D721Med (cell line): ENCODE measurements around the gene ZFHX2.
A peak's percentile ranks its signal among the peaks of the same experiment; 100 is the strongest.
"Not testable (repeated sequence)": the region's sequence is repeated elsewhere in the genome, so short reads cannot be mapped to it uniquely, and the experiment has no call there.

Source experiments
- DNase-seq: peaks from one replicate; pipeline ENCODE4 v3.0.0; 2011; ENCODE audit warnings: low spot score; ENCODE audit not compliant: insufficient read length
- FAIRE-seq: peaks from 2 replicates; lab custom pipeline; 2011; peaks lifted over from hg19 to GRCh38; lab: Jason Lieb, UNC
- TF ChIP-seq, protein P1 (sequence below): IDR thresholded peaks from 2 replicates; pipeline ENCODE4 v1.5.1; 2012; ENCODE audit warnings: mild to moderate bottlenecking, control low read depth; ENCODE audit not compliant: insufficient read depth; ENCODE audit errors: missing control alignments

The ZFHX2 gene

DNA sequence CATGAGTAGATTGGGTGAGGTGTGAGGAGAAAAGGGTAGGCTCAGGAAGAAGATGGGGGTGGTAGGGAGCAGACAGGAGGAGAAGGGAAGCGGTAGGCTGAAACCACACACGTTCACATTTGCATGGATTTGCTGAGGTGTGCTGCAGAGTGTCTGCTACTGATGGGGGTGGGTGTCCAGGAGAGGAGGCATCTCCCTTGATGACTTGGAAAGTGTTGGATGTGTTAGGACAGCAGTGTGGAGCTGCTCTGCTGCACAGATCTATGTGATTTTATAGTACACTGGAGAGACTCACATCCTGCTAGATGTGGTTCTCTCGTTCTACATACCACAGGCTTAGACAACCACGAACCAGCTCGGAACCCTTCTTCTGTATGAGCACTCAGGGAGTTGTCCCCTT lies 9.3 kb downstream of the ZFHX2 start:
- FAIRE-seq, result no peak
- no peak for DNase-seq
- TF ChIP-seq, protein P1, sequence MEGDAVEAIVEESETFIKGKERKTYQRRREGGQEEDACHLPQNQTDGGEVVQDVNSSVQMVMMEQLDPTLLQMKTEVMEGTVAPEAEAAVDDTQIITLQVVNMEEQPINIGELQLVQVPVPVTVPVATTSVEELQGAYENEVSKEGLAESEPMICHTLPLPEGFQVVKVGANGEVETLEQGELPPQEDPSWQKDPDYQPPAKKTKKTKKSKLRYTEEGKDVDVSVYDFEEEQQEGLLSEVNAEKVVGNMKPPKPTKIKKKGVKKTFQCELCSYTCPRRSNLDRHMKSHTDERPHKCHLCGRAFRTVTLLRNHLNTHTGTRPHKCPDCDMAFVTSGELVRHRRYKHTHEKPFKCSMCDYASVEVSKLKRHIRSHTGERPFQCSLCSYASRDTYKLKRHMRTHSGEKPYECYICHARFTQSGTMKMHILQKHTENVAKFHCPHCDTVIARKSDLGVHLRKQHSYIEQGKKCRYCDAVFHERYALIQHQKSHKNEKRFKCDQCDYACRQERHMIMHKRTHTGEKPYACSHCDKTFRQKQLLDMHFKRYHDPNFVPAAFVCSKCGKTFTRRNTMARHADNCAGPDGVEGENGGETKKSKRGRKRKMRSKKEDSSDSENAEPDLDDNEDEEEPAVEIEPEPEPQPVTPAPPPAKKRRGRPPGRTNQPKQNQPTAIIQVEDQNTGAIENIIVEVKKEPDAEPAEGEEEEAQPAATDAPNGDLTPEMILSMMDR, result no peak

DNA sequence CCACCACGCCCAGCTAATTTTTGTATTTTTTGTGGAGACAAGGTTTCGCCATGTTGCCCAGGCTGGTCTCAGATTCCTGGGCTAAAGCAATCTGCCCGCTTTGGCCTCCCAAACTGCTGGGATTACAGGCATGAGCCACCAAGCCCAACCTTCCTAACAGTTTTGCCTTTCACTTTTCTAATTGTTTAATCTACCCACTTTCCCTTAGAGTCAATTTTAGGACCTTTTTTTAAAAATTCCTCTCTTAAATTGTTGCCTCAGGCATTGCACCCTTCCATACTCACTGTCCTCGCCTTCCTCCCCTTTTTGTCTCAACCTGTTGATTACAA lies 11.5 kb downstream of the ZFHX2 start:
- FAIRE-seq (no peak), DNase-seq (no peak)

DNA sequence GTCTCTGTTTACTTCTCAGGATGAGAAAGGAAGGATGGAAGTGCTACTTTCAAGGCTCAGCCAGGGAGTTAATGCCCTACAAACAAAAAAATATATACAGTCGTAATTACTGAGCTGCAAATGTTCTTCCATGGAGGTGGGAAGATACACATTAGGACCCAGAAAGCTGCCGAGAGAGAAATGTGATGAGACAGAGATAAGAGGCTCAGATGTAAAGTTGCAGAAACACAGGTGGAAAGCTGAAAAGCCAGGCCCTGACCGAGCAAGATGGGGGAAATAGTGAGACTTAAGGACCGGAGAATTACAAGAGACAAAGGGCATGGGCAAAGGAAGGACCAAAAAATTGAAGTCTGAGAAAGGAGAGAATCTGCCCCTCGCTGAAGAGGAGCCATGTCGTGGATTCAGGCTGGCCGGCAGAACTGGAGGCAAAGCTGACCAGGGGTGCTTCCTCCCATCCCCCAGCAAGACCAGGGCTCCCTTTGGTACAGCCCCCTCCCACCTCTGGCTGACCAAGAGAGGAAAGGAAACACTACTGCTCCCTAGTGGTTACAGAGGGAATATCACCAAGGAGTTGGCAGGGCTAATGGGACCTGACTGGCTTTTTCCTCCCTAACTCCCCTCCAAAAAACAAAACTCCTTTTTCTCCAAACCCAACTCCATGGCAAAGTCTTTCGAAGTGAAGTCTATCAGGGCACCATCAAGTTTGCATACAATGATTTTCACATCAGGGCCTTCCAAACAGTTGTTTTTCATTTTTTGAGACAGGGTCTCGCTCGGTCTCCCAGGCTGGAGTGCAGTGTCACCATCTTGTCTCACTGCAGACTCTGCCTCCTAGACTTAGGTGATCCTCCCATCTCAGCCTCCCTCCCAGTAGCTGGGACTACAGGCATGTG lies 12.1 kb downstream of the ZFHX2 start:
- TF ChIP-seq, protein P1, result peak; percentile 69
- DNase-seq (peak; percentile 65), FAIRE-seq (no peak)

More for the DNA sequence above, 11.5 kb downstream of the ZFHX2 start:
- TF ChIP-seq, protein P1, result no peak

DNA sequence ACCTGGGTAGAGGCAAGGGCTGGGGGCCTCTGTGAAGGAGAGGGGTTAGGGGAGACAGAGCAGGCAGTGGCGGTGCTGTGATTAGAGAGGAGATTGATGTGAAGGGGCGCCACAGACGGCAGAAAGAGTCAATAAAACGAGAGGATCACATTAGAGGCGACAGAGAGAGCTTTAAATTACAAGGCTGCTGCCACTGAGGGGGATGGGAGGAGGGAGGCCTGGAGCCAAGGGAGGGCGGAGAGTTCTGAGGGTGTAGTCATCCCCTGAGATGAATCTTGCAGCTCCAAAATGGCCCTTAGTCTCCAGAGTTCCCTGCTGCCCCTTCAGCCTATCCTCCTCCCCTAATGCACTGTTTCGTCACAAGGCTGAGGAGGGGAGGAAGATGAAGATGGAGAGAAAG lies 12.8 kb downstream of the ZFHX2 start:
- FAIRE-seq, result no peak
- TF ChIP-seq, protein P1, result no peak
- no peak for DNase-seq

DNA sequence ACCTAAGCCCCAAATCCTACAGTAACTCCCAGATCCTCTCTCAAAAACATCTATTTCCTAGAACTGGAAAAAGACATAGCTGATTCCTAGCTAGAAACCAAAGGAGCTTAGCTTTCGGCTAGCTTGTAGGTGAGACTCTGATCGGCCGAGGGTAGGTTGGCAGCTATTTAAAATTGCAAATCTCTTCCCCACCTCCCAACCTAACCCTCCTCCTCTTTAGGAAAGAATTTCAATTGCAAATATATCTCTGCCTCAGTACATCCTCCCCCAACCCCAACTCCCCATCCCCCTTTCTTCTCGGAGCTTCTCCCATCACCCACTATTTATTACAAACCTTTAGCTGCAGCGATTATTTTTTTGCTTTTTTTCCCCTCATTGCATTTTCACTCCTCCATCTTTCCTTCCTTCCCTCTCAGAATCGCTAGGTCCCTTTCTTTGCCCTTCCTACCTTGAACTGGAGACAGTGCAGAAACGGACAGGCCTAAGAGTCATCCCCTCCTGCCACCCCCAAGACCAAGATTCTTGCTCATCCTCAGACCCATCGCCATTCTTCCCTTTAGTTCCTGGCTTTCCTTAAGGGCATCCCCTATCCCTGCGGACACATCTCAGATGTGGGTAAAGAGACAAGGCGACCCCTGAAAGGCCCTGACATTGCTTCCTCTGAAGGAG lies 13.4 kb downstream of the ZFHX2 start:
- DNase-seq (no peak), FAIRE-seq (no peak)
- TF ChIP-seq, protein P1, result no peak

DNA sequence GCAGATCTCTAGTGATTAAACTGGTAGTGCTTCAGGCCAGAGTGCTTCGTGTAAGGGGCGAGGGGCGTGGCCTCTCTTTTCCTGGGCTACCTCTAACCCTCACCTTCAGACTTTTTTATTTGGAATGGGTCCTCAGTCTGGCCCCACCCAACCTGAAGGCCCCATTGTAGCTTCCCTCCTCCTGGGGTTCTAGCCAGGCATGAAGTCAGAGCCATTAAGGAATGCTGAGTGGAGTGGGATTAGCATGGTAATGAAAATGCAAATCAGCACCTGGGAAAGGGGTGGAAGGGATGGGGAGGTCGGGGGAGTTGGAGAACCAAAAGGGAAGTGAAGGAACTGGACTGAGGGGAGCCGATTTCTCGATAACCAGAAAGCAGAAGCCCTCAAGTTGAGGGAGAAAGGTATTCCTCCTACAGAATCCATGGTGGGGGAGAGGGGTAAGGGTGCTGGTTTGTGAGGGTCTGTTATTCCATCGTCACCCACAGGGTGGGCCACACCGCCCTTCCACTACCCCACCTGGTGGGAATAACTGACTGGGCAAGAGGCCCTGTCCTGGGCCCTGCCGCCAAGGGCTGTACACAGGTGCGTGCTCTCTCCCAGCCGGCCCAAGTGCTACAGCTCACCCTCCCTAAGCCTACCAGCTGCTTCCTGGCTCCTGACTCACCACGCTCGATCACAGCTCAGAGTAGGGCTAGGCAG lies 14.1 kb downstream of the ZFHX2 start:
- no peak for FAIRE-seq
- TF ChIP-seq, protein P1, result no peak
- no peak for DNase-seq

DNA sequence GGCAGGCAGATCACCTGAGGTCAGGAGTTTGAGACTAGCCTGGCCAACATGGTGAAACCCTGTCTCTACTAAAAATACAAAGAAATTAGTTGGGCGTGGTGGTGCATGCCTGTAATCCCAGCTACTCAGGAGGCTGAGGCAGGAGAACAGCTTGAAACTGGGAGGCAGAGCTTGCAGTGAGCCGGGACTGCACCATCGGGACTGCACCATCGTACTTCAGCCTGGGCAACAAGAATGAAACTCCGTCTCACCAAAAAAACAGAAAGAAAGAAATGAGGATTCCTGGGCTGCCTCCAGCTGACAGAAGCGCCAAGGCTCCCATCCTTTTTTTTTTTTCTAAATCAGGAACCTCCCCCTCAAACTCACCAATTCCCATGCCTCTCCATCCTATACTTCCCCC lies 14.7 kb downstream of the ZFHX2 start:
- FAIRE-seq, result not testable (repeated sequence)

More for the DNA sequence above, 14.7 kb downstream of the ZFHX2 start:
- not testable (repeated sequence) for DNase-seq
